BE2C (cell line): ENCODE data around the gene DNMT3L.
"Not testable (repeated sequence)": the region's sequence is repeated elsewhere in the genome, so short reads cannot be mapped to it uniquely, and the experiment has no call there.

Source experiments
- DNase-seq: peaks from one replicate; pipeline ENCODE4 v3.0.0-alpha.2; 2020
- H3K27me3 ChIP-seq: fragments of 250-450 bp; sonication (Bioruptor Pico); 2 replicates; pipeline ENCODE4 v1.5.1; 2020; ENCODE audit warnings: mild to moderate bottlenecking
- H3K36me3 ChIP-seq: fragments of 250-450 bp; sonication (Bioruptor Pico); 2 replicates; pipeline ENCODE4 v1.5.1; 2020; ENCODE audit warnings: mild to moderate bottlenecking
- H3K4me1 ChIP-seq: fragments of 250-450 bp; sonication (Bioruptor Pico); 2 replicates; pipeline ENCODE4 v1.5.1; 2020
- H3K4me3 ChIP-seq: 2 replicates; pipeline ENCODE4 v1.5.1; 2011; ENCODE audit warnings: low read depth, low read length
- H3K9me3 ChIP-seq: fragments of 250-450 bp; sonication (Bioruptor Pico); 2 replicates; pipeline ENCODE4 v1.5.1; 2020
- TF ChIP-seq, protein P1 (sequence below): IDR thresholded peaks from 2 replicates; pipeline ENCODE4 v1.5.1; 2012; ENCODE audit warnings: mild to moderate bottlenecking, low read depth, low read length

Gene DNMT3L

DNA sequence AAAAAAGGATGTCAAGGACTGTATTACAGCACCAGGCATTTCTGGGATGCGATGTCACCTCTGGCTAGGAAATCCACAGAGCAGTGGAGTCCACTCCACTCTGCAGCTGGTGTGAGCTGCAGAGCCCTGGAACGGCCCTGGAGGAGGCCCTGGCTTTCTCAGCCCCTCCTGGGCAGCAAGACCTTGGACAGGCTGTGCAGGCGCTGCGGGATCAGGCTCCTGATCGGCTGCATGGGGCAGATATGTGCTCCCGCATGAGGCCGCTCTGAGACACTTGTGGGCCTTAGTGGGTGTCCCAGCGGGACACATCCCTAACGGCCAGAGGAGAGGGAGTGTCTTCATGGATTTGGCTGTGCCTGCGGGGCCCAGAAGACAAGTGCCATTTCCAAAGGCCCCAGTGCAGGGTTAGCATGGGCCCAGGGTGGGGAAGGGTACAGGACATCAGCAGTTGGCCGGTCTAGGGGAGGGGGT, 6.2 kb downstream of the DNMT3L start:
- Histone ChIP-seq H3K27me3 (peaks cover 8% of the 10 kb centered on the region; the same call in 1 of the 2 replicates), H3K9me3 (no peaks in the 10 kb centered on the region)
- DNase-seq: no peak

DNA sequence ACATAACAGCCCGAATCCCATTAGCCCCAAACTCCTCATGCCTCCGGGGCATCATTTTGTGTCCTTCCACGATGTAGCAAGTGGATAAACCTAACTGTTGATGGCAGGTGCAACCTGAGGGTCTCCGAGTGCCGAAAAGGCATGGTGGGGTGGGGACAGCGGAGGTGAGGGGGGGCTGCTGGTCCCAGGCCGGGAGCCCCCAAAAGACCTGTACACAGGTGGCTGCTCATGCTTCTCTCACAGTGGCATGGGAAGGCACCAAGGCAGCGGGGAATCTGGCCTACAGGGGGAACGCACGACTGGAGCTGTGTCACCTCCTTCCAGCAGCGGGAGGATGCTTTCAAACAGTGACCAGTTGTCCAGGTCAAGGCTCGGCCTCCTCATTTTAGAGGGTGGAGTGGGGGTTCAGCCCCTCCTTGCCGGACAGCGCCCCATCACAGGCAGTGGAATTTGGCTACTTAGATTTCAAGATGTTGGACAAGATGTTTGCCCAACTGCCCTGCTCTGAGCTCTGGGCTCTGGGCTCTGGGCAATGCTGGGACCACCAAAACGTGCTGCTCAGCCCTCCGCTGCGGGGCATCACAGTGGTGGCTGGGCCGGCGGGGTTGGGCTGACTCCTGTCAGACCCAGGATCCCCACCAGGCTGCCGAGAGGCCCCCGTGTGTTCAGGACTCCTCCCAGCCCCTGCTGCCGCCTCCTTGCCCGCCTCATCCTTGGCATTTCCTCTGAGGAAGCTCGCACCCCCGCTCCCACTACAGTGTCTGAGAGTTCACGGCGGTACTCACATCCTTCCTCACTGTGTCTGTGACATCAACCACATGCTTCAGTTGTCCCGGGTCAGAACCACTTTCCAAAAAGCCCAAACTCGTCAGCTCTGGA, 7.6 kb downstream of the DNMT3L start:
- Histone ChIP-seq H3K4me3 (no peak overlapping the region), H3K27me3 (peaks cover 8% of the 10 kb centered on the region; the same call in 1 of the 2 replicates), H3K9me3 (no peaks in the 10 kb centered on the region), H3K4me1 (no peaks in the 10 kb centered on the region), H3K36me3 (no peaks in the 10 kb centered on the region)
- DNase-seq: no peak
- TF ChIP-seq, protein P1, sequence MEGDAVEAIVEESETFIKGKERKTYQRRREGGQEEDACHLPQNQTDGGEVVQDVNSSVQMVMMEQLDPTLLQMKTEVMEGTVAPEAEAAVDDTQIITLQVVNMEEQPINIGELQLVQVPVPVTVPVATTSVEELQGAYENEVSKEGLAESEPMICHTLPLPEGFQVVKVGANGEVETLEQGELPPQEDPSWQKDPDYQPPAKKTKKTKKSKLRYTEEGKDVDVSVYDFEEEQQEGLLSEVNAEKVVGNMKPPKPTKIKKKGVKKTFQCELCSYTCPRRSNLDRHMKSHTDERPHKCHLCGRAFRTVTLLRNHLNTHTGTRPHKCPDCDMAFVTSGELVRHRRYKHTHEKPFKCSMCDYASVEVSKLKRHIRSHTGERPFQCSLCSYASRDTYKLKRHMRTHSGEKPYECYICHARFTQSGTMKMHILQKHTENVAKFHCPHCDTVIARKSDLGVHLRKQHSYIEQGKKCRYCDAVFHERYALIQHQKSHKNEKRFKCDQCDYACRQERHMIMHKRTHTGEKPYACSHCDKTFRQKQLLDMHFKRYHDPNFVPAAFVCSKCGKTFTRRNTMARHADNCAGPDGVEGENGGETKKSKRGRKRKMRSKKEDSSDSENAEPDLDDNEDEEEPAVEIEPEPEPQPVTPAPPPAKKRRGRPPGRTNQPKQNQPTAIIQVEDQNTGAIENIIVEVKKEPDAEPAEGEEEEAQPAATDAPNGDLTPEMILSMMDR: no peak

More for the DNA sequence above, 6.2 kb downstream of the DNMT3L start:
- Histone ChIP-seq H3K4me1 (no peaks in the 10 kb centered on the region), H3K36me3 (no peaks in the 10 kb centered on the region), H3K4me3 (no peak overlapping the region)
- TF ChIP-seq, protein P1: no peak

DNA sequence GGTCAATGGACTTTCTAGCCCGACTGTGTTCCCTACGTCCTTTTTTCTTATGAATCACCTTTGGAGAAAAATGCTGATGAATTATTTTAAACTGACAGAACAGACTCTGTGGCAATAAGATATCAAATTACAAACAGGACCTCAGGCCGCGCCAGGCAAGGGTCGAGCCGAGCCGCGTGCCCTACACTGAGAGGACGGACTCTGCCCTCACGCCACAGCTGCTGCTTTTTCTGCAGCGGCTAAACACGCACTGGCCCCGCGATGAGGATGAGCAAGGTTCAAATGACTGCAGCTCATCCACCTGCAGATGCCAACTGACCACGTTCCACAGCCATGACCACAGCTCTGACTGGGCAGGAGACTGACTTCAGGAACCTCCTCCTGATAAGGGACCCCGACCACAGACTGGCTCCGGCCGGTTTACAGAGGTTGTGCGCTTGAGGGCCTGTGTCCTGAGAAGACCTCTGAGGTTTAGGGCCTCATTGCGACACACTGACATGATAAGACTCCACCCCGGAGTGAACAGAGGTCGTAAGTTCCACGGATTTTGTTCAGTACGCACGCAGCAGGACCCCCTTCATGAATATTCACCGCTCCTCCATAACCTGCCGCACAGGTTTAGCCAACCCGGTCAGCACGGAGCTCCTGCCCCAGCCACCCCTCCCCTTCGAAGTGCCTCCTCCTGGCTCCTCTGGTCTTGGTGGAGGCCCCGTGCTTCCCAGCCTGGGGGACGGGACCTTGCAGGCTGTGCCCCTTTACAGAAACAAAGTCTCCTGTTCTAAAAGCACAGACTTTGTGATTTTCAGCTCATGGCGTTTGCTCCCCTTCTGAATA, 12.3 kb downstream of the DNMT3L start:
- not testable (repeated sequence) for DNase-seq, H3K4me3 ChIP-seq, H3K27me3 ChIP-seq, H3K4me1 ChIP-seq, H3K36me3 ChIP-seq, H3K9me3 ChIP-seq

DNA sequence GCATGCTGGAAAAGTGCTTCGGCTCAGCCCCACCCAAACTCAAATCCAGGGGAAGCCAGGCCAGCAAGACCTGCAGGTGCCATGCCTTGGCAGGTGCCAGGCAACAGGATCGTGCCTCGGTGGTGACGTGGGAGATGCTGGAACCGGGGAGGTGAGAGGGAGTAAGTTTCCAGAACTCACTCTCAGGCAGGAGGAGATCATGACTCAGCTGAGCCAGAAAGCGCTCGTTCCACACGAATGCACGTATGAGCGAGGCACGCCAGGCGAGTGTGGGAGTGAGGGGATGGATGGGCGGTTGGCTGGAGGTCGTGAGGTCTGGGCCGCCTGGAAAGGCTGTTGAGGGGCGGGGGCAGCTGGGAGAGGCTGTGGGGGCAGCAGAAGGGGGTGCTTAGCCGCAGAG, 13.8 kb downstream of the DNMT3L start:
- H3K9me3 ChIP-seq, H3K27me3 ChIP-seq, H3K36me3 ChIP-seq, H3K4me3 ChIP-seq, H3K4me1 ChIP-seq, DNase-seq: not testable (repeated sequence)

DNA sequence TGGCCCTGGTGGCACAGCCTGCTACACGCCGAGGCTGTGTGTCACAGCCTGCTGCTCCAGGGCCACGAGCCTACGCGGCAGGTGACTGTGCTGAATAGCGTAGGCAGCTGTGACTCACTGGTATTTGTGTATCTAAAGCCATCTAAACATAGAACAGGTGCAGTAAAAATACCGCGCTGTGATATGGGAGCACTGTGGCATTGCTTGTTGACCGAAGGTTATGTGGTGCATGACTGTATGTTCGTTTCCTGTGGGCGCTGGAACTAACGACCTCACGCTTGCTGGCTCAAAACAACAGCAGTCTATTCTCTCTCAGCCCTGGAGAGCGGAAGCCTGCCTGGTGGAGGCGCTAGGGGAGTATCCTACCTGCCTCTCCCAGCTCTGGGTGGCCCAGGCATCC, 17.7 kb downstream of the DNMT3L start:
- DNase-seq, H3K27me3 ChIP-seq, H3K4me3 ChIP-seq, H3K4me1 ChIP-seq, H3K36me3 ChIP-seq, H3K9me3 ChIP-seq: not testable (repeated sequence)

DNA sequence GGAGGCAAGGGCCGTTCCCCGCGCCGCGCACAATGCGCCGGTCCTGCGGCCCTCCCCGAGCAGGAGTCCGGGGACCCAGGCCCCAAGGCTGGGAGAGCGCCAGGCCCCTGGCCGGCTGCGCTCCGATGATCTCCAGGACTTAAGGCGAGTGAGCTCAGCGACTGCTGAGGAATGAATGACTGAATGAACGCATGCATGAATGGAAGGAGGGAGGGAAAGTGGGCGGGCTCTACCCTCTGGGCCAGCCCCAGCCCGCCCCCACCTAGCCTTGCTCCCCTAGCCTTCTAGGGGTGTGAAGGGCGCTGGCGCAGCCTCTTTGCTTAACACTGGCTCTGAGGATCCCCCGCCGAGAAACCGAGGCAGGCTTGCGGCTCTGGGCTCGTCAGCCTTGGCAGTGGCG, 20.4 kb downstream of the DNMT3L start:
- DNase-seq, H3K9me3 ChIP-seq, H3K4me1 ChIP-seq, H3K4me3 ChIP-seq, H3K27me3 ChIP-seq, H3K36me3 ChIP-seq: not testable (repeated sequence)

DNA sequence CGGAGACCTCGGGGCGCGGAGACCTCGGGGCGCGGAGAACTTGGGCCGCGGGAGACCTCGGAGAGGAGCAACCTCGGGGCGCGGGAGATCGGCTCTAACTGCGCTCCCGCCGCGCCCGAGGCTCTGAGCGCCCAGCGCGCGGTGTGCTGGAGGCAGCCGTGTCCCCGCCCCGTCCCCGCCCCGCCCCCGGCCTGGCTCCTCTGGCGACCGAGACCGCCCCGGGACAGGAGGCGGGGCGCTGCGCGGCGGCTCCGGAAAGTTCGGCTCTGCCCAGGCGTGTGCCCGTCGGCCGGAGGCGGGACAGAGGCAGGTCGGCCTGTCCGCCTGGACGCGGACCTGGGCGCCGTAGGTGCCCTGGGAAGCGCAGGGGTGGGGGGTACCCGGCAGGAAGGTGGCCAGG, 20.9 kb downstream of the DNMT3L start, which contains the start of gene ICOSLG:
Gene ICOSLG (minus strand): TSS at position 102 of the 400 bp plus-strand sequence. CDS start 126 bp downstream, outside the sequence.
- not testable (repeated sequence) for H3K27me3 ChIP-seq, DNase-seq, H3K4me1 ChIP-seq, H3K4me3 ChIP-seq, H3K36me3 ChIP-seq, H3K9me3 ChIP-seq

DNA sequence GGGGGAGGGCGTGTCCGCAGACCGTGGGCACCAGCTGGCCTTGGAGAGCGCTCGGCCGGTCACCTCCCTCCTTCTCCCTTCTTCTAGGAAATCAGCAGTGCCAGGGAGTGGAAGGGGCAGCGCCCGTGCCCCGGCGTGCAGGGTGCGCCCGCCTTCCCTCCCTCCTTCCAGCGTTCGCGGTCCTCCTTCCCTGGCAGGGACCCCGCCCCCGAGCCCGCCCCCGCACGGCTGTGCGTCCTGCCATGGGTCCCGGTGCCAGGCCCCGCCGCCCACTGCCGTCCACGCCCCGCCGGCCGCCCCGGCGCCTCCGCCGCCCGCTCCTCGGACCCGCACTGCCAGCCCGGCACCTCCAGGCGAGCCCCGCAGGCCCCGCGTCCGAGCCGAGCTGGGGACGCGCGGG, 21.3 kb downstream of the DNMT3L start:
- not testable (repeated sequence) for H3K9me3 ChIP-seq, DNase-seq, H3K27me3 ChIP-seq, H3K4me1 ChIP-seq, H3K4me3 ChIP-seq, H3K36me3 ChIP-seq

DNA sequence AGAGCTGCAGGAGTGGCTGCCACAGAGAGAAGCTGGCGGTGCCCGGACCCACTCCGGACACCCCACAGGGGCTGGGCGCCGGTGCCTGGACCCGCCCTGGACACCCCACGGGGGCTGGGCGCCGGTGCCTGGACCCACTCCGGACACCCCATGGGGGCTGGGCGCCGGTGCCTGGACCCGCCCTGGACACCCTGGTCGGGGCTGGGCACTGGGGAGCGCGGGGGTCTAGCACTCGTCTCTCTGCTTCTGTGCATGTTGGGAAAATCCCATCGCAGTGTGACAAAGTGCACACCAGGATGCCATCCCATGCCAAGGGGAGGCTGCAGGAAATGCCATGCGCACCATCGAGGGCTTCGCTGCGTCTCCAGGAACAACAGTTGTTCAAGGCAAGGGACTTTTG, 32.1 kb downstream of the DNMT3L start:
- not testable (repeated sequence) for H3K36me3 ChIP-seq, H3K27me3 ChIP-seq, H3K9me3 ChIP-seq, H3K4me1 ChIP-seq, DNase-seq, H3K4me3 ChIP-seq

DNA sequence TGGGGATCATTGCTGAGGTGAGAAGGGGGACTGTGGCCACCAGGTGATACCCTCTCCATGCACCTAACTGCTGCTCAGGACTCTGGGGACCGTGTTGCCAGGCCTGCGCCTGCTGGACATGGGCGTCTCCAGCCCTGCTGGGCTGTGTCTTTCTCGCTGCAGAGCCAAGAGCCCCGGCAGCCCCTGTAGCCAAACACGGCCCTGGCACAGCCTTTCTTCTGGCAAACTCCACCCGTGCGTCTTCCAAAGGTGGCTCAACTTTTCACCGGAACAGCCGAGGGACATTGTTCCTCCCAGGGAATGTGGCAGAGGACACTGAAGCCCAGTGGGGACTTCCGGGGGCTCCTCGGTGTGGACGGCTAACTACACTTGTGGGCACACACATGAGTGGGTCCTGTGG, 33.6 kb downstream of the DNMT3L start:
- not testable (repeated sequence) for H3K4me1 ChIP-seq, DNase-seq, H3K36me3 ChIP-seq, H3K27me3 ChIP-seq, H3K4me3 ChIP-seq, H3K9me3 ChIP-seq

DNA sequence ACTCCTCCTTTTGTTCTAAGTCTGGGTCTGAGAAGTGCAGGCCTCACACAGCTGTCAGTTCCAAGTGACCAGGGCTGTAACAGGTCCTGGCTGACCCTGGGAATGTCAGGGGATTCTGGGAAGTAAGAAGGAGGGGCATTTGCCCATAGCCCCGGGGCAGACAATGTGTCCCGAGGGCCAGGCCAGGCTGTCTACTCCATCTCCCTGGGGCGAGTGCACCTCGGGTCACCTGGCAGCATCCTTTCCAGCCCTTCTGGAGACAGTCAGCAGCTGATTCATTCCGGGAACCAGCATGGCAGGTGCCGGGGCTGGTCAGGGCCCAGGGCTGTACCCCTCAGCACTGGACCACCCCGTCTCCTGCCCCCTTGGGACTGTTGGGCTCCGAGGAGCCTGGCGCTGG, 34.1 kb downstream of the DNMT3L start:
- not testable (repeated sequence) for H3K4me3 ChIP-seq, H3K4me1 ChIP-seq, H3K9me3 ChIP-seq, DNase-seq, H3K27me3 ChIP-seq, H3K36me3 ChIP-seq

DNA sequence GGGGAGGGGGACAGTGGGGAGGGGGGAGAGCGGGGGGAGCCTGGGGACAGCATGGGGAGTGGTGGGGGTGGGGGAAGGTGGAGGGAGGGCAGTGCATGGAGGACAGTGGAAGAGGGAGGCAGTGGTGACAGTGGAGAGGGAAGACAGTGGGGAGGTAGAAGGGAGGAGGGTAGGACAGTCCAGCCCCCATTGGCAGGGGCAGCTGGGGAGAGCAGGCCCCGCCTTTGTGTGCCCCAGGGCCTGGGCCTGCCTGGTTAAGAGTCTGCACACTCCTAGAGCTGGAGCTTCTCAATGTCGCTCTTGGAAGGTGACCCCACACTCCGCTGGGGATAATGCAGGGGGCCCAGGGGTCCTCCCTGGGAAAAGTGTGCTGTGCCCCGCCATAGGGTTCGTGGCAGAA, 36.1 kb downstream of the DNMT3L start:
- not testable (repeated sequence) for H3K36me3 ChIP-seq, H3K27me3 ChIP-seq, DNase-seq, H3K4me1 ChIP-seq, H3K9me3 ChIP-seq, H3K4me3 ChIP-seq

DNA sequence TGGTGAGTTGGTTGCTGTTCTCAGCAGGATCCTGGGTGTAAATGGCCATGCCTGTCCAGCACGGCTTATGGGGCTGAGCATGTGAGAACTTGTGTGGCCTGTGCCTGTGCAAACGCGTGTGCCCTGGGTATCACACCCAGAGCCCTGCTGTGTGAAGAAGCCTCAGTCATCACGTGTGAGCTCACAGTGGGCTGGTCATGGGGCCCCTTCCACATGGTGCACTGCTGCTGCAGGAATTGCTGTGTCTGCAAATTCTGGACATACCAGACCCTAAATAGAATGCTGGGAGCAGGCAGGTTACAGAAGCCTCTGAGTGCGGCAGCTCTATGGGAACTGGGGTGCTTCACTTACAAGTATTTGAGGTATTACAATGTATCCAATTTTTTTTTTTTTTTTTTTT, 38.4 kb downstream of the DNMT3L start:
- H3K27me3 ChIP-seq: not testable (repeated sequence)

More for the DNA sequence above, 38.4 kb downstream of the DNMT3L start:
- not testable (repeated sequence) for DNase-seq, H3K4me3 ChIP-seq, H3K9me3 ChIP-seq, H3K36me3 ChIP-seq, H3K4me1 ChIP-seq
